Mononuclear cell (primary cell): ENCODE measurements around the gene CFAP119. TPM values are rescaled to one million over a fixed set of nuclear protein-coding genes. Genes with fewer than 3 reads are reported as not detected.

Source experiments
- H3K27me3 ChIP-seq: 2 replicates; pipeline ENCODE4 v1.6.0; 2011; ENCODE audit warnings: low read length, control low read depth; ENCODE audit not compliant: insufficient read depth
- H3K4me1 ChIP-seq: 2 replicates; pipeline ENCODE4 v1.5.1; 2011; ENCODE audit warnings: mild to moderate bottlenecking, low read length, control low read depth; ENCODE audit not compliant: insufficient read depth
- H3K4me3 ChIP-seq: 2 replicates; pipeline ENCODE4 v1.5.1; 2011; ENCODE audit warnings: mild to moderate bottlenecking, low read length, moderate library complexity
- H3K9me3 ChIP-seq: 2 replicates; pipeline ENCODE4 v1.5.1; 2011; ENCODE audit warnings: low read depth, mild to moderate bottlenecking, control low read depth, low read length
- total RNA-seq: library from RNA; depleted of rRNA; stranded (reverse); fragments of >200 nt; gene quantifications from one replicate; pipeline ENCODE4 v1.2.3, GENCODE V29; 2012

The CFAP119 gene
- total RNA-seq, 1 donor, result 2.2 TPM

- no peak overlapping the region for H3K4me3 ChIP-seq
- no peaks in the 10 kb centered on the region for H3K27me3 ChIP-seq
- H3K4me1 ChIP-seq, result peaks cover 23% of the 10 kb centered on the region
- H3K9me3 ChIP-seq, result no peaks in the 10 kb centered on the region
These were observed 38.9 kb downstream of the CFAP119 start for GRCh38 chr16:30722916-30723315.

GRCh38 chr16:30722443-30722842, 39.4 kb downstream of the CFAP119 start:
- Histone ChIP-seq H3K4me1 (peaks cover 23% of the 10 kb centered on the region), H3K4me3 (no peak overlapping the region), H3K9me3 (no peaks in the 10 kb centered on the region), H3K27me3 (no peaks in the 10 kb centered on the region)

GRCh38 chr16:30721606-30722005, 40.3 kb downstream of the CFAP119 start:
- Histone ChIP-seq H3K27me3 (no peaks in the 10 kb centered on the region), H3K4me1 (peaks cover 25% of the 10 kb centered on the region), H3K9me3 (no peaks in the 10 kb centered on the region), H3K4me3 (no peak overlapping the region)

- H3K9me3 ChIP-seq, result no peaks in the 10 kb centered on the region
- no peaks in the 10 kb centered on the region for H3K27me3 ChIP-seq
- H3K4me1 ChIP-seq, result peaks cover 26% of the 10 kb centered on the region
- H3K4me3 ChIP-seq, result no peak overlapping the region
These were observed 40.7 kb downstream of the CFAP119 start for GRCh38 chr16:30721167-30721566.

- no peaks in the 10 kb centered on the region for H3K9me3 ChIP-seq
- H3K4me1 ChIP-seq, result peaks cover 28% of the 10 kb centered on the region
- H3K4me3 ChIP-seq, result no peak overlapping the region
- H3K27me3 ChIP-seq, result no peaks in the 10 kb centered on the region
These were observed 41.2 kb downstream of the CFAP119 start for GRCh38 chr16:30720694-30721093.

GRCh38 chr16:30720086-30720485, 41.8 kb downstream of the CFAP119 start:
- Histone ChIP-seq H3K4me3 (no peak overlapping the region), H3K4me1 (peaks cover 28% of the 10 kb centered on the region), H3K27me3 (no peaks in the 10 kb centered on the region), H3K9me3 (no peaks in the 10 kb centered on the region)

GRCh38 chr16:30715750-30716445, 46.0 kb downstream of the CFAP119 start:
- H3K4me1 ChIP-seq, result peaks cover 41% of the 10 kb centered on the region
- H3K27me3 ChIP-seq, result no peaks in the 10 kb centered on the region
- H3K4me3 ChIP-seq, result no peak overlapping the region
- H3K9me3 ChIP-seq, result no peaks in the 10 kb centered on the region

- H3K4me3 ChIP-seq, result no peak overlapping the region
- no peaks in the 10 kb centered on the region for H3K27me3 ChIP-seq
- H3K9me3 ChIP-seq, result no peaks in the 10 kb centered on the region
These were observed 50.1 kb downstream of the CFAP119 start for GRCh38 chr16:30711712-30712111.

GRCh38 chr16:30710971-30711370, 50.9 kb downstream of the CFAP119 start:
- Histone ChIP-seq H3K4me1 (peaks cover 36% of the 10 kb centered on the region), H3K9me3 (no peaks in the 10 kb centered on the region), H3K27me3 (no peaks in the 10 kb centered on the region), H3K4me3 (no peak overlapping the region)

More at GRCh38 chr16:30711712-30712111, 50.1 kb downstream of the CFAP119 start:
- H3K4me1 ChIP-seq, result peaks cover 44% of the 10 kb centered on the region

Other genes starting within 250 kb of the CFAP119 start
- 5.7 TPM for gene ZNF768, start 235.5 kb downstream of the CFAP119 start, total RNA-seq
- 6.0 TPM for gene ZNF747, start 227.2 kb downstream of the CFAP119 start, total RNA-seq
- 10.5 TPM for gene ZNF764, start 203.7 kb downstream of the CFAP119 start, total RNA-seq
- gene ZNF688, start 190.3 kb downstream of the CFAP119 start, total RNA-seq, result 9.4 TPM
- gene ZNF785, start 176.4 kb downstream of the CFAP119 start, total RNA-seq, result 2.6 TPM
- gene ZNF689, start 151.7 kb downstream of the CFAP119 start, total RNA-seq, result 14.9 TPM
- gene PRR14, start 111.1 kb downstream of the CFAP119 start, total RNA-seq, result 20.8 TPM
- gene FBRS, start 103.6 kb downstream of the CFAP119 start, total RNA-seq, result 100 TPM
- gene SRCAP, start 62.9 kb downstream of the CFAP119 start, total RNA-seq, result 16.5 TPM
- 15.7 TPM for gene PHKG2, start 13.6 kb downstream of the CFAP119 start, total RNA-seq
- 44.1 TPM for gene RNF40, start 260 bp upstream of the CFAP119 start, total RNA-seq
- gene ZNF629, start 25.1 kb upstream of the CFAP119 start, total RNA-seq, result 3.4 TPM
- 17.0 TPM for gene BCL7C, start 132.0 kb upstream of the CFAP119 start, total RNA-seq
- 0.21 TPM for gene CTF1, start 134.6 kb upstream of the CFAP119 start, total RNA-seq
- gene FBXL19, start 161.5 kb upstream of the CFAP119 start, total RNA-seq, result 5.4 TPM
- 11.3 TPM for gene ORAI3, start 187.0 kb upstream of the CFAP119 start, total RNA-seq
- gene SETD1A, start 195.7 kb upstream of the CFAP119 start, total RNA-seq, result 16.1 TPM
- 0.73 TPM for gene HSD3B7, start 223.1 kb upstream of the CFAP119 start, total RNA-seq
- 0.63 TPM for gene STX1B, start 248.6 kb upstream of the CFAP119 start, total RNA-seq